HEK293 (cell line): Measurements from ENCODE around the gene DNASE1L3.

Source experiments
- CTCF ChIP-seq: fragments of 450-650 bp; formaldehyde crosslinking; IDR thresholded peaks from 2 replicates; pipeline ENCODE4 v1.5.1; 2016; ENCODE audit warnings: missing biosample characterization, missing genetic modification characterization
- KLF16 ChIP-seq: fragments of 450-650 bp; formaldehyde crosslinking; IDR thresholded peaks from 2 replicates; pipeline ENCODE4 v1.5.1; 2017; ENCODE audit warnings: missing biosample characterization, missing genetic modification characterization
- PATZ1 ChIP-seq: fragments of 450-650 bp; formaldehyde crosslinking; IDR thresholded peaks from 2 replicates; pipeline ENCODE4 v1.5.1; 2016; ENCODE audit warnings: missing biosample characterization, missing genetic modification characterization
- REPIN1 ChIP-seq: fragments of 450-650 bp; formaldehyde crosslinking; IDR thresholded peaks from 2 replicates; pipeline ENCODE4 v1.5.1; 2017; ENCODE audit warnings: missing biosample characterization, missing genetic modification characterization, low read depth
- REST ChIP-seq: fragments of 450-650 bp; formaldehyde crosslinking; IDR thresholded peaks from 2 replicates; pipeline ENCODE4 v1.5.1; 2016; ENCODE audit warnings: missing biosample characterization, missing genetic modification characterization
- SALL2 ChIP-seq: fragments of 450-650 bp; formaldehyde crosslinking; IDR thresholded peaks from 2 replicates; pipeline ENCODE4 v1.5.0; 2017; ENCODE audit warnings: missing biosample characterization, mild to moderate bottlenecking, missing genetic modification characterization, borderline replicate concordance
- ZBTB10 ChIP-seq: fragments of 450-650 bp; formaldehyde crosslinking; IDR thresholded peaks from 2 replicates; pipeline ENCODE4 v1.5.1; 2016; ENCODE audit warnings: missing biosample characterization, missing genetic modification characterization
- ZBTB11 ChIP-seq: fragments of 450-650 bp; formaldehyde crosslinking; conservative IDR thresholded peaks from 2 replicates; pipeline ENCODE4 v1.5.1; 2016; ENCODE audit warnings: low read depth, missing biosample characterization, missing genetic modification characterization
- ZNF18 ChIP-seq: fragments of 450-650 bp; formaldehyde crosslinking; IDR thresholded peaks from 2 replicates; pipeline ENCODE4 v1.5.1; 2016; ENCODE audit warnings: missing biosample characterization, missing genetic modification characterization
- ZNF24 ChIP-seq: fragments of 450-650 bp; formaldehyde crosslinking; IDR thresholded peaks from 2 replicates; pipeline ENCODE4 v1.5.1; 2016; ENCODE audit warnings: missing biosample characterization, missing genetic modification characterization
- ZNF274 ChIP-seq, 2 experiments: fragments of 200-500 bp in 1 of 2; fragments of 450-650 bp in 1 of 2; sonication (Bioruptor generic) in 1 of 2; formaldehyde crosslinking in 1 of 2; IDR thresholded peaks; 2 replicates each; pipeline versions ENCODE4 v1.5.1 to v1.6.1; 2014 to 2016; ENCODE audit warnings: borderline replicate concordance in 1 of 2, inconsistent platforms in 1 of 2, low read length in 1 of 2, missing biosample characterization in 1 of 2, missing genetic modification characterization in 1 of 2
- ZNF280D ChIP-seq: fragments of 450-650 bp; formaldehyde crosslinking; IDR thresholded peaks from 2 replicates; pipeline ENCODE4 v1.5.1; 2016; ENCODE audit warnings: missing biosample characterization, missing genetic modification characterization
- ZNF701 ChIP-seq: fragments of 450-650 bp; formaldehyde crosslinking; IDR thresholded peaks from 2 replicates; pipeline ENCODE4 v1.5.1; 2016; ENCODE audit warnings: missing biosample characterization, missing genetic modification characterization

GRCh38 chr3:58176185-58176530 lies 34.6 kb downstream of the DNASE1L3 start:
- no peak for TF ChIP-seq ZNF701
- TF ChIP-seq REST (tag by site-specific recombination) = no peak
- TF ChIP-seq REPIN1 = no peak
- no peak for TF ChIP-seq ZNF18 (tag by site-specific recombination)
- no peak for TF ChIP-seq ZBTB11 (tag by site-specific recombination)
- no peak for TF ChIP-seq CTCF
- TF ChIP-seq KLF16 = no peak
- no peak for TF ChIP-seq ZNF24 (tag by site-specific recombination)
- no peak for TF ChIP-seq ZBTB10 (tag by site-specific recombination)
- TF ChIP-seq SALL2 = no peak
- TF ChIP-seq ZNF280D (tag by site-specific recombination) = no peak
- no peak for TF ChIP-seq PATZ1 (tag by site-specific recombination)
- TF ChIP-seq ZNF274 (IDR thresholded peaks at IDR 0.05; ENCODE audit: low read length) = no peak
- no peak for TF ChIP-seq ZNF274 (tag by site-specific recombination; IDR thresholded peaks at IDR 0.05; ENCODE audit: borderline replicate concordance)
